Panc1 (cell line): Measurements from ENCODE around the gene AP1S2. TPM values are rescaled to one million over a fixed set of nuclear protein-coding genes. Genes with fewer than 3 reads are reported as not detected.

Experiments used
- ATAC-seq: fragments of 200-7000 bp; cut with Tn5 transposase; 2 replicates; pipeline ENCODE4 v1.9.1; 2020; ENCODE audit warnings: mild to moderate bottlenecking, moderate library complexity
- BruUV-seq: library from RNA; stranded (reverse); fragments of 400-500 nt; replicated peaks from 2 replicates; lab custom pipeline; 2021; lab: Mats Ljungman, UMichigan
- CTCF ChIA-PET: fragments of 300-600 bp; sonication (Branson Sonifier 250); formaldehyde crosslinking; loops from one replicate; lab custom pipeline; 2022; ENCODE audit warnings: antibody characterized with exemption; lab: Charles Lee
- POLR2A ChIA-PET: fragments of 300-600 bp; sonication (Branson Sonifier 250); formaldehyde crosslinking; loops from one replicate; lab custom pipeline; 2022; ENCODE audit warnings: antibody characterized with exemption; lab: Charles Lee
- DNase-seq: peaks from one replicate; pipeline ENCODE4 v3.0.0-alpha.2; 2010; ENCODE audit warnings: low read depth, low spot score
- H3K27ac ChIP-seq: 2 replicates; pipeline ENCODE4 v1.5.1; 2011; ENCODE audit warnings: mild to moderate bottlenecking, low read length, inconsistent platforms
- H3K27me3 ChIP-seq: fragments of 200-500 bp; sonication (Bioruptor generic); 2 replicates; pipeline ENCODE4 v1.6.0; 2014; ENCODE audit warnings: low read length, inconsistent platforms; ENCODE audit not compliant: control insufficient read depth, insufficient read depth
- H3K36me3 ChIP-seq: fragments of 200-500 bp; sonication (Bioruptor generic); 2 replicates; pipeline ENCODE4 v1.5.1; 2014; ENCODE audit warnings: inconsistent platforms, mild to moderate bottlenecking, low read length, moderate library complexity; ENCODE audit not compliant: control insufficient read depth, insufficient read depth
- H3K4me1 ChIP-seq: 2 replicates; pipeline ENCODE4 v1.5.1; 2011; ENCODE audit warnings: inconsistent platforms, mild to moderate bottlenecking, low read length, moderate library complexity; ENCODE audit not compliant: control insufficient read depth, insufficient read depth
- H3K4me3 ChIP-seq, 2 experiments: 2 replicates each; pipeline ENCODE4 v1.5.1; 2011 to 2012; ENCODE audit warnings: low read depth in 2 of 2, low read length in 2 of 2, mild to moderate bottlenecking in 2 of 2, inconsistent platforms in 1 of 2, moderate library complexity in 1 of 2
- H3K9me3 ChIP-seq: fragments of 200-500 bp; sonication (Bioruptor generic); 2 replicates; pipeline ENCODE4 v1.5.1; 2014; ENCODE audit warnings: low read depth, mild to moderate bottlenecking, inconsistent platforms, low read length, moderate library complexity; ENCODE audit not compliant: control insufficient read depth, insufficient read depth
- POLR2AphosphoS5 ChIP-seq: IDR thresholded peaks from 2 replicates; pipeline ENCODE4 v1.6.1; 2012; ENCODE audit warnings: mild to moderate bottlenecking, low read depth, low read length, moderate library complexity
- REST ChIP-seq, 2 experiments: IDR thresholded peaks; 2 replicates each; pipeline ENCODE4 v1.6.1; 2011 to 2012; ENCODE audit warnings: low read depth in 2 of 2, control low read depth in 1 of 2, low read length in 1 of 2, mild to moderate bottlenecking in 1 of 2, moderate library complexity in 1 of 2; ENCODE audit not compliant: insufficient read depth in 1 of 2
- SIN3A ChIP-seq: IDR thresholded peaks from 2 replicates; pipeline ENCODE4 v1.6.1; 2012; ENCODE audit warnings: low read depth, mild to moderate bottlenecking, low read length, moderate library complexity, borderline replicate concordance; ENCODE audit not compliant: insufficient read depth
- TCF7L2 ChIP-seq: IDR thresholded peaks from 2 replicates; pipeline ENCODE4 v1.6.1; 2011; ENCODE audit warnings: mild to moderate bottlenecking, low read depth, low read length, inconsistent platforms
- in situ Hi-C: cut with HindIII; loops from 2 replicates; pipeline ENCODE4 v1.10.0; 2016; ENCODE audit warnings: low sequenced_read_pairs, low pct_unique_long_range_greater_than_20kb
- intact Hi-C: fragments of 100-400 bp; cut with micrococcal nuclease; formaldehyde crosslinking; loops from one replicate; pipeline ENCODE4 v1.10.0; 2022; ENCODE audit not compliant: unreplicated experiment
- total RNA-seq: library from RNA; stranded (reverse); gene quantifications from one replicate; pipeline ENCODE4 v1.2.1, GENCODE V29; 2021; ENCODE audit not compliant: unreplicated experiment
- TF ChIP-seq, protein P1 (sequence below): fragments of 450-650 bp; IDR thresholded peaks from 2 replicates; pipeline ENCODE4 v1.5.1; 2017; ENCODE audit warnings: mild to moderate bottlenecking

The AP1S2 gene
- total RNA-seq, 1 experiment from 2014 or later, result 14.7 TPM

DNA sequence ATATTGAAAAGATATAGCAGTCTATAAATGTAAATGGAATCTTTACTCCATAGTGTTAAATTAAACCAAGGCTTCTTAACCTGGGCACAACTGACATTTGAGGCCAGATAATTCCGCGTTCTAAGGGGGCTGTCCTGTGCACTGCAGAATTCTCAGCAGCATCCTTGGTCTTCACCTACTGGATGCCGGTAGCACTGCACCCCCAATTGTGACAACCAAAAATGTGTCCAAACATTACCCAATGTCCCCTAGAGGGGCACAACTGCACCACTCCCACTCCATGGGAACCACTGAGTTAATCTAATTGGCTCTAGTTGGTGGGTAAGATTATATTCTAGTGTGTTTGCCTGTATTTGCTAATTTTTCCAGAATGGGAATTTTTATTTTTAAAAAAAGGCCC is 16.6 kb downstream of the AP1S2 start:
- no peak for TF ChIP-seq REST (IDR thresholded peaks at IDR 0.05; ENCODE audit: insufficient read depth in 1 of 2, low read depth in 2 of 2, low read length in 1 of 2)
- no peak for TF ChIP-seq POLR2AphosphoS5
- TF ChIP-seq, protein P1, sequence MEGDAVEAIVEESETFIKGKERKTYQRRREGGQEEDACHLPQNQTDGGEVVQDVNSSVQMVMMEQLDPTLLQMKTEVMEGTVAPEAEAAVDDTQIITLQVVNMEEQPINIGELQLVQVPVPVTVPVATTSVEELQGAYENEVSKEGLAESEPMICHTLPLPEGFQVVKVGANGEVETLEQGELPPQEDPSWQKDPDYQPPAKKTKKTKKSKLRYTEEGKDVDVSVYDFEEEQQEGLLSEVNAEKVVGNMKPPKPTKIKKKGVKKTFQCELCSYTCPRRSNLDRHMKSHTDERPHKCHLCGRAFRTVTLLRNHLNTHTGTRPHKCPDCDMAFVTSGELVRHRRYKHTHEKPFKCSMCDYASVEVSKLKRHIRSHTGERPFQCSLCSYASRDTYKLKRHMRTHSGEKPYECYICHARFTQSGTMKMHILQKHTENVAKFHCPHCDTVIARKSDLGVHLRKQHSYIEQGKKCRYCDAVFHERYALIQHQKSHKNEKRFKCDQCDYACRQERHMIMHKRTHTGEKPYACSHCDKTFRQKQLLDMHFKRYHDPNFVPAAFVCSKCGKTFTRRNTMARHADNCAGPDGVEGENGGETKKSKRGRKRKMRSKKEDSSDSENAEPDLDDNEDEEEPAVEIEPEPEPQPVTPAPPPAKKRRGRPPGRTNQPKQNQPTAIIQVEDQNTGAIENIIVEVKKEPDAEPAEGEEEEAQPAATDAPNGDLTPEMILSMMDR, result no peak
- no peak for TF ChIP-seq SIN3A
- no peak for TF ChIP-seq TCF7L2
- Histone ChIP-seq H3K4me3 (no peak overlapping the region), H3K4me1 (no peaks in the 10 kb centered on the region), H3K36me3 (no peaks in the 10 kb centered on the region; the same call in 1 of the 2 replicates), H3K27me3 (no peaks in the 10 kb centered on the region), H3K9me3 (no peaks in the 10 kb centered on the region), H3K27ac (no peak overlapping the region)
- ChIA-PET CTCF (no interaction called here), POLR2A (no interaction called here)
- intact Hi-C loops, result no loop called here
- in situ Hi-C loops, result no loop called here
- ATAC-seq (no peak), DNase-seq (no peak)
- BruUV-seq, result no TSS peak

DNA sequence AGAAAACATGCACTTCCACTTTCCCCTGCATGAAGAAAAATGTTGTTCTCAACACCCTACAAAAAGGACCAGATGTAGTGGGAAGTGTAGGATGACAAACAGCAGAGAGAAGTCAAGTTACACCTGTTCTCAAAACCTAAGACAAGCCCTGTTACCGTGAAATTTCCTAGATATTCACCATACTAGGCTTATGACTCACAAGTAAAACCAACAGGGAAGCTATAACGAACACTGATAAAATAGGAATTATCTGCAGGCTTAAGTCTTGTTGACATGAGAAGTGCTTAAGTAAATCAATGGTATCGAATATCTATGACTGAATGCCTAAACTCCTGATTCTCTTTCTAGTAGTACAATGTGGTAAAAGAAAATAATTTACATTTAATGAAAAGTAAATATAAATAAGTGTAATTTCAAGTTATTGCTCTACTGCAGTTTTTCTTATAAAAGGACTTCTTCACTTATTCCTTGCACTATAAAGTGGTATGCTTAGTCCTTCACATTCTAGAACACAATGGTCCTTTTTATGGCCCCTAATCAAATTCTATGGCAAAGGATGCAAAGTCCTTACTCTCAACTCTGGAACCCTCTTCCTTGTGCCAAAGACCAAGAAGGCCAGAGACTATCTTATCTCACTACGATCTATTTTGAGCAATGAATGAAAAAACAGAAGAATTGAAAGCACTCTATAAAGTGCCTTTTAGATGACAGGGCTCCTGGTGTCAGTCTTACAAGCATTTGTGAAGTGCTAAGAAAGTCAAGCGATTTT is 19.6 kb downstream of the AP1S2 start:
- Histone ChIP-seq H3K4me3 (no peak overlapping the region), H3K4me1 (no peaks in the 10 kb centered on the region), H3K36me3 (no peaks in the 10 kb centered on the region; the same call in 1 of the 2 replicates), H3K9me3 (no peaks in the 10 kb centered on the region), H3K27ac (no peak overlapping the region), H3K27me3 (no peaks in the 10 kb centered on the region)
- TF ChIP-seq, protein P1, result no peak
- TF ChIP-seq POLR2AphosphoS5, result no peak
- ATAC-seq, result no peak
- ChIA-PET CTCF (interaction anchor here (0.6 kb wide), 1 partner anchor 1136 kb away, joined by 4 read pairs; no protein-coding TSS in a partner anchor), POLR2A (no interaction called here)
- BruUV-seq, result no TSS peak
- no peak for DNase-seq
- intact Hi-C loops, result no loop called here
- in situ Hi-C loops, result no loop called here
